GM18951 (cell line): Measurements from ENCODE around the gene JPH2.

Source experiments
- POLR2A ChIP-seq: IDR thresholded peaks from 4 replicates; pipeline ENCODE4 v1.6.1; 2011; ENCODE audit warnings: mild to moderate bottlenecking; ENCODE audit not compliant: insufficient read length, insufficient read depth; ENCODE audit errors: extremely low read depth
- in situ Hi-C: fragments of 300-500 bp; cut with MboI; formaldehyde crosslinking; loops from one replicate; pipeline ENCODE4 v1.12.0; 2022; ENCODE audit warnings: low sequenced_read_pairs, mixed read lengths, inconsistent platforms; ENCODE audit not compliant: unreplicated experiment

JPH2 gene

GRCh38 chr20:44080646-44081267 is 106.2 kb downstream of the JPH2 start:
- TF ChIP-seq POLR2A = no peak
- in situ Hi-C loops = loop anchor here (5.0 to 25.0 kb wide), 3 partner anchors 343 to 636 kb away; no protein-coding TSS in a partner anchor

- no peak for TF ChIP-seq POLR2A
- in situ Hi-C loops = loop anchor here (5.0 to 25.0 kb wide), 3 partner anchors 343 to 635 kb away; no protein-coding TSS in a partner anchor
These were observed 106.9 kb downstream of the JPH2 start for GRCh38 chr20:44080064-44080463.

GRCh38 chr20:44079291-44079690 is 107.7 kb downstream of the JPH2 start:
- no peak for TF ChIP-seq POLR2A
- in situ Hi-C loops = loop anchor here (25.0 kb wide), 1 partner anchor 542 kb away; no protein-coding TSS in a partner anchor

- no peak for TF ChIP-seq POLR2A
- in situ Hi-C loops = loop anchor here (25.0 kb wide), 1 partner anchor 539 kb away; no protein-coding TSS in a partner anchor
These were observed 111.1 kb downstream of the JPH2 start for GRCh38 chr20:44075950-44076232.

- in situ Hi-C loops = loop anchor here (25.0 kb wide), 1 partner anchor 538 kb away; no protein-coding TSS in a partner anchor
- TF ChIP-seq POLR2A = no peak
These were observed 111.6 kb downstream of the JPH2 start for GRCh38 chr20:44075191-44075949.

GRCh38 chr20:44074252-44075151 is 112.5 kb downstream of the JPH2 start:
- in situ Hi-C loops = loop anchor here (25.0 kb wide), 1 partner anchor 537 kb away; no protein-coding TSS in a partner anchor
- no peak for TF ChIP-seq POLR2A

GRCh38 chr20:44073675-44074071 is 113.3 kb downstream of the JPH2 start:
- in situ Hi-C loops = no loop called here
- TF ChIP-seq POLR2A = no peak

- in situ Hi-C loops = no loop called here
- no peak for TF ChIP-seq POLR2A
These were observed 113.8 kb downstream of the JPH2 start for GRCh38 chr20:44073011-44073674.

- in situ Hi-C loops = no loop called here
- TF ChIP-seq POLR2A = no peak
These were observed 114.6 kb downstream of the JPH2 start for GRCh38 chr20:44072384-44072783.

GRCh38 chr20:44071526-44072111 is 115.4 kb downstream of the JPH2 start:
- in situ Hi-C loops = no loop called here
- TF ChIP-seq POLR2A = no peak

GRCh38 chr20:44071057-44071456 is 115.9 kb downstream of the JPH2 start:
- in situ Hi-C loops = no loop called here
- TF ChIP-seq POLR2A = no peak

- in situ Hi-C loops = no loop called here
- TF ChIP-seq POLR2A = no peak
These were observed 116.7 kb downstream of the JPH2 start for GRCh38 chr20:44070139-44070900.
